Glomerular endothelial cell (primary cell): ENCODE measurements around the gene IRAK1BP1. TPM values are rescaled to one million over a fixed set of nuclear protein-coding genes. Genes with fewer than 3 reads are reported as not detected.
"Not testable (repeated sequence)": the region's sequence is repeated elsewhere in the genome, so short reads cannot be mapped to it uniquely, and the experiment has no call there.

Source experiments
- DNase-seq: peaks from one replicate; pipeline ENCODE4 v3.0.0-alpha.2; 2011; ENCODE audit warnings: low read depth, low spot score; ENCODE audit errors: extremely low read depth
- total RNA-seq: library from RNA; depleted of rRNA; stranded (reverse); fragments of >200 nt; gene quantifications from 2 replicates; pipeline ENCODE4 v1.2.3, GENCODE V29; 2015

IRAK1BP1 gene, protein sequence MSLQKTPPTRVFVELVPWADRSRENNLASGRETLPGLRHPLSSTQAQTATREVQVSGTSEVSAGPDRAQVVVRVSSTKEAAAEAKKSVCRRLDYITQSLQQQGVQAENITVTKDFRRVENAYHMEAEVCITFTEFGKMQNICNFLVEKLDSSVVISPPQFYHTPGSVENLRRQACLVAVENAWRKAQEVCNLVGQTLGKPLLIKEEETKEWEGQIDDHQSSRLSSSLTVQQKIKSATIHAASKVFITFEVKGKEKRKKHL
- total RNA-seq, result 2.0 and 2.5 TPM in 2 replicates

DNA sequence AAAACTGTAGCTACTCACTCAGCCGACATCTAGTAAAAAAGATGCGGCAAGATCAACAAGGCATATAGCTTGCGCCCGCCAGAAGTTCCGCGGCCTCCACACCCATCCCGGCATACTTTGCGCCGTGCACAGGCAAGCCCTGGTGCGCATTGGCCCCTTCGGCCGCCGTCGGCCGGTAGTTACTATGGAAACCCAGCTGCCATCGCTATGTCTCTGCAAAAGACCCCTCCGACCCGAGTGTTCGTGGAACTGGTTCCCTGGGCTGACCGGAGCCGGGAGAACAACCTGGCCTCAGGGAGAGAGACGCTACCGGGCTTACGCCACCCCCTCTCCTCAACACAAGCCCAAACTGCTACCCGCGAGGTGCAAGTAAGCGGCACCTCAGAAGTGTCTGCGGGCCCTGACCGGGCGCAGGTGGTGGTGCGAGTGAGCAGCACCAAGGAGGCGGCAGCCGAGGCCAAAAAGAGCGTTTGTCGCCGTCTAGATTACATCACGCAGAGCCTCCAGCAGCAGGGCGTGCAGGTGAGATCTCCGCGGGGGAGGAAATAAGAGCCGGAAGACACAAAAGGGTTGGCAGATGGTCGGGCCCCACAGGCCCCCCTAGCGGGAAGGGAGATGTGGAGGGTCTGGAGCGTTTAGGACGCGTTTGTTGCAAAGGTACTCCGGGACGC lies at the start of gene IRAK1BP1:
TSS of gene IRAK1BP1 (plus strand) at position 182 of the 671 bp plus-strand sequence. CDS start at position 208, 26 bp downstream.
- peak; percentile 22 for DNase-seq

DNA sequence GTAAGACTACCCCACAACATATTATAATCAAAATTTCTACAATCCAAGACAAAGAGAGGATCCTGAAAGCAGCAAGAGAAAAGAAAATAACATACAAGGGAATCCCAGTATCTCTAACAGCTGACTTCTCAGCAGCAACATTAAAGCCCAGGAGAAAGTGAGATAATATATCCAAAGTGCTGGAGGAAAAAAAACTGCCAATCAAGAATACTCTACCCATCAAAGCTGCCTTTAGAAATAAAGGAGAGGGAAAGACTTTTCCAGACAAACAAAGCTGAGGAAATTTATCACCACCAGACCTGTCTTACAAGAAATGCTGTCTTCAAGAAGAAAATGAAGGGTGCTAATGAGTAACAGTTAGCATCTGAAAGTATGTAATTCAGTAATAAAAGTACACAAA lies 43.3 kb upstream of the IRAK1BP1 start:
- no peak for DNase-seq

DNA sequence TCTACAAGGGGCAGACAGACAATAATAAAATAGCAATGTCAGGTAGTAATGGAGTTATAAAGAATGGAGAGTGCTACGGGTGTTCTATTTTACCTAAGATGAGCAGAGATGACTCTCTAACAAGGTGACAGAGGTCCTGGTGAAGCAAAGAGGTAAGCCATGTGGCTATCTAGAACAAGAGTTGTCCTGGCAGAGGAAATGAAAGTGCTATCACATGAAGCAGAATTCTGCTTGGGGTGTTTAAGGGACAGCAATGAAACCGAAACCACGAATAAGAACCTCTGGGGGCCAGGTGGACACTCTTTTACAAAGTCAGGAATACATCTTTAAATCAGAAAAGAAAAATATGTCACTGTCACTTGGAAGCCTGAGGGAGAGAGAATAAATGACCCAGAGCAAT lies 37.9 kb upstream of the IRAK1BP1 start:
- DNase-seq, result no peak

DNA sequence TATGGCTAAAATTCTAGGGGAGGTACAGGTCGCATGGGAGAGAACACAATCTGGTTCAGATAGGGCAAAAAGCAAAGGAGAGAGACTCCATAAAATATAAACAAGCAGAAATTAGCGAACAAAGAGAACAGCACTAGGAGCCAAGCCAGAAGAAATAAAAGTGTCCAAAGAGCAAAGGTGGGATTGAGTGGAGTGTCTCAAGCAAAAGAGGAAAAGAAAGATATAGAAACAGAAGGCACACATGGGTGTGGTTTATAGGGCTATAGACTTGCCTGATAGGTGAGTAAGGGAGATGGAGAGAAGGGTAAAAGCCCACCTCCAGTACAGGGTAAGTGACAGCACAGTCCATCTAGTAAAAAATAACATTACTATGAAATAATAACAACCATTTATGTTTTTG lies 36.5 kb upstream of the IRAK1BP1 start:
- no peak for DNase-seq

DNA sequence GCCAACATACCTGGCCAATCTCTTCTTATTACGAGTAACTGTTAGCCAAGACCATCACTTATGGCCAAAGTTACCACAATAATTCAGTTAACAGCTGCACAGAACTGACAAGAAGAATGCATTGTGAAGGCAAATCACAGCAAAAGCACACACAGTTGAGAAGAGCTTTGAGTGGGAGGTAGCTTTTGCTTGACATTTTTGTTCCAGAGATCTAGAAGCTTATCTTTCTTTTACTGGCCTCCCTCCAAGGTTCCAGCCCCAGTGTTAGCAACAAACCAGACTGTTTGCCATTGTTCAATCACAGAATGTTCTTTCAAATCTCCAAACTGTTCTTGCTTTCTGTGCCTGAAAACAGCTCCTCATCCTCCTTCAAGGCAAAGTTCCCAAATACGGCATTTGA lies 35.9 kb upstream of the IRAK1BP1 start:
- no peak for DNase-seq

DNA sequence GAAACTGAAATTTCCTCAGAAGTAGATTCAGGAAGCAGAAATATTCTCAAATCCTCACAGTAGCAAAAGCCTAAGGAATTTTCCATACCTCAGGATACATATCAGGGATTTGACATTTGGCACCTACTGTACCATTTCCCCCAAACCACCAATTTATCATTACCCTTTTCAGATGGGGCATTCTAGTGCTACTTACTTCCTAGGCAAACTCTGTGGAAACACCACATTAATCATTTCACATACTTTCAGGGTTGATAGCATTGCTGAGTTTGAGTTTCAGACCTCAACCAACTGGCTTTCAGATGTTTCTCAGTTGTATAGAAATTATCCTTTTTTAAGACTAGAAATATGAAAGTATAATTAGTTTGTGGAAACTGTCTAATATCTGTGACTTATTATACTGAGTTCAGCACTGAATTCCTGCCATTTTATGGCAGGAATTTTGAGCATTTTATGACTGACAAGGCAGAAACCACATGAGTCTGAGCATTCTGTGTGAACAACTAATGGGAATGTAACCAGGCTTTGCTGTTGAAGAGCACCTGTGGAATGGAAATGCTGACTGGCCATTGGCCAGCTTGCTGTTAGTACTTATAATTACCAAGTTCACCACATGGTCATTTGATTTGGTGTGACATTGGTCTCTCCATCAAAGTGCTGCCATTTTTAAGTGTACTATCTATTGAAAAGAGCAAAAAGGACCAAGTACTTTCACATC lies 35.1 kb upstream of the IRAK1BP1 start:
- no peak for DNase-seq

DNA sequence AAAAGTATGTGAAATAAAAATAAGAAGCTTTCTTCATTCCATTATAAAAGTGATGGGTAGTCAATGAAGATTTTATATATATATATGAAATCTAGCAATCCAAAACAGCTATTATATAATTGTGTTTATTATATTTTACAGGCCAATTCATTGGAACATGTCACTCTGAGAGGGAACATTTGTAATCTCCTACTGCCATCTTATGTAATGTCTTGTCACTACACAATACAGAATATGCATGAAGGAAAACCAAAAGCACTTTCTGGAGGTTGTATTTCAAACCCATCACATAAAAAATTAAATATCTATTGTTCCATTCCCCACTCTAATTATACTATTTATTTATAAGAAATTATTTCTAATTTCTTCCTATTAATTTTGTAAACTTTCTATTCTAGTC lies 31.5 kb upstream of the IRAK1BP1 start:
- no peak for DNase-seq

DNA sequence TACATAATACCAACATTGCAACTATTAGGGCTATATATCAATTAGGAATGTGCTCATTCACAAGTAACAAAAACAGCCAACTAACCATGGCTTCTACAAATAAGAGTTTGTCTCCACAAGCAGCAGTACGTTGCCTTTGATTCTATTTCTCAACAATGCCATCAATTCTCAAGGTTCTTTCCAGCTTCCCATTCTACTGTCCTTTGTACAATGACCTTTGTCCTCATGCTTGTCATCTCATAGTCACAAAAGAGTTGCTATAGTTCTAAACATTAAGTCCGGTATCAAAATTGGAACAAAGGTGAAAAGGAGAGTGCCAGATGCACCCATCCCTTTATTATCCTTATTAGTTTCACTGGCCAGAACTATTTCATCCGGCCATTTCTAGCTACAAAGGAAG lies 30.8 kb upstream of the IRAK1BP1 start:
- DNase-seq, result no peak

DNA sequence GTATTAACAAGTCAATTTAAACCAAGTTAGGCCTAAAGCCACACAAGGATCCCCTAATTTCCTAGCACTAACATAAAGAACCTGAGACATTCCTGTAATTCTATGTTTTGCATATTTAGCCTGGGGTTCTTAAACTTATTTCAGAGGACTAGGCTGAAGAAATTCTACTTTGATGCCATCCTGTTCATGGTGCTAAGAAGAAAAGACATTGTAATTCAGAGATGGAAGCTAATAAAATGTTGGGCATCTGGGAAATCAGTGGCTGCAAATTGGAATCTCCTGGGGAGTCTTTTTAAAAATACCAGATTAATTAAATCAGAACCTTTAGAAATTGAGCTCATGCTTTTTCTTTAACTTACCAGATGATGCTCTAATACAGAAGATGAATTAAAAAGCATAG lies 26.2 kb upstream of the IRAK1BP1 start:
- no peak for DNase-seq

DNA sequence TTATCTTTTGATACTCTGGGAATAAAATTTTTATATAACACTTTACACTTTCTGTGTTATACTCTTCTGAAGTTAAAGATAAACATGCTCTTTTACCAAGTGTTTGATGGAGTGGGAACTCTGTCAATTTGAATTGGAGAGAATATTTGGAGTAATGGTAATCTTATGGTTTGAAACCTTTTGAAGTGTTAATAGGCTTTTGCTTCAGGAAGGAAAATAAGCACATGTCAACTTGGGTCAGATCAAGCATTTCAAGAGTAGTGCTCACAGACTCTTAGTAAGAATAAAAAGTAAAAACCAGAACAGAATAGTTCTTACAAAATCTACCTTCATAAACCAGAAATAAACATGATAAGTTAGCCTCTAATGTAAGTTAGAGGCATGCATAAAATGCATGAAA lies 24.4 kb upstream of the IRAK1BP1 start:
- no peak for DNase-seq

DNA sequence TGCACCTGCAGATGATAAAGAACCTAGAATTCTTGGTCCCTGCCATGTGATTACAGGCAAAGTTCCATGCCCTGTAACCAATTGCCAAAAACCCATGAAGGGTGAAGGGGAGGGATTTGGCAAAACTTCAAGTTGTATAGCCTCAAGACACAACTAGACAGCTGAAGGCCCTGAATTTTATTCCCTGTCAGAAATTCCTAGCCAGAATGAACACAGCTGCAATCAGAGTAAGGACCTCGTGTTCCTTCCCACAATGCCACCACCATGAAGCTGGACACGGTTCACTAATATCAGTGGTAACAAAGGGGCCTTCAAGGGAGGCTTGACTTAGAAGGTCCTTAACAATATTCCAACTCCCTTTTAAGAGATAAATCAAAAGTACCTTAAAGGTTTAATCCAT lies 22.5 kb upstream of the IRAK1BP1 start:
- DNase-seq, result no peak

DNA sequence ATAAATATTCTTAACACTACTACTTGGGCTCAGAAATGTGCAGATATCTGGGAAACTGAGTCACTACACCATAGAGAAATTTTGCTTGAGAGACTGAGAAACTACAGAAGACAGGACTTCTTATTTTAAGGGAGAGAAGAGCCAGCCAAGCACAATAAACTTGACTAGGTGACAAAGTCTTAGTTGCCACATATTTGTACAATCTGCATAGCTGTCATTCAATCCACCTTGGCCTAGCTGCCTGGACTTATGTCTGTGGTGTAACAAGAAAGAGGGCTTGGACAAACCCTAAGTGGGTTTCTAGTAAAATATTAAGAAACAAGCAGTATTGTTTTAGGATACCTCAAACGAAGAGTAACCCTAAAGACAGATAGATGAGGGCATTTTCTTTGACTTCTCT lies 21.8 kb upstream of the IRAK1BP1 start:
- no peak for DNase-seq

DNA sequence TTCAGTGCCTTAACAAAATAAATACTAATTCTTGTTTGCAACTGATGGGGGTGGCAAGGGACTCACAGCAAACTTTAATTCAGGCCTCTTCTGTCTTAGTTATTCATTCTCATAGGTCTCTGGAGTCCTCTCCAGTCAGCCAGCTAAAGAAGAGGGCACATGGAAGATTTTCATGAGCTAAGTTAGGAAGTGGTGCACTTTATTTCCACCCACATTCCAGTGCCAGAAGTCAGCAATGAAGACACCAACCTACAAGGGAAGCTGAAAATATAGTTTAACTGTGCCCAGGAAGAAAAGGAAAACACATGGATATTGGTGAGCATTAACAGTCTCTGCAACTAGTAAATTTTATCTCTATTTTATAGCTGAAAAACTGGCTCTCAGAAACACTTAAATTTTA lies 16.7 kb upstream of the IRAK1BP1 start:
- DNase-seq, result no peak

DNA sequence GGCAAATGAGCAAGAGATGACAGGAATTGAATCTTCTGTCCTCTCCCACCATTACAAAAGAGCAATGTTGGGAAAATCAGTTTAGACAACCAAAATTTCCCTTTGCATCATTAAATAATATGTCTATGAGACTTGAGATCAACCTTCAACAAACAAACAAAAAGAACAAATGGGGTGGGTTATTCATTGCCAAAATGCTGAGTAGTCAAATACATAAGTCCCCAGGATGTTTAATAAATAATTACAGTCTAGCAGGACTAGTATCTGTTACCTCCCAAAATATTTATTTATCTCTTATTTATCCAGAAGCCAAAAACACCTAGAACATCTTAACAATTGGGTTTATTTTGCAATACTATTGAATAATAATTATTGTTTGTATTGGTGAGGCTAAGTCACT lies 16.2 kb upstream of the IRAK1BP1 start:
- DNase-seq, result no peak

DNA sequence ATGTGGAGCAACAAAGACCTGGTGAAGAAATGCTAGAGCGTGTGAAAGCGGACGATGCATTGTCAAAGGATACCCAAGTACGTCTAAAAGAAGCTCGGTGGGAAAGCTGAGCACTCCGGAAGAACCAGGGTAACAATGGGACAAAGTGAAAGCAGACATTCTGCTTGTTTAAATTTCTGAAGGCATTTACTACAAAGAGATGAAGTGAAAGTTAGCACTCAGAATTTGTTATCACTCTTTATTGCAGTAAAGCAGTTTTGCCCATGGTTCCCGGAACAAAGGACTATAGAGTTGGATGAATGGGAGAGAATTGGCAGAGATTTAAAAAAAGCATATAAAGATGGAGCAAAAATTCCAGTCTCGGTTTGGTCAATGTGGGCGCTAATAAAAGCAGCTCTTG lies 12.8 kb upstream of the IRAK1BP1 start:
- no peak for DNase-seq

DNA sequence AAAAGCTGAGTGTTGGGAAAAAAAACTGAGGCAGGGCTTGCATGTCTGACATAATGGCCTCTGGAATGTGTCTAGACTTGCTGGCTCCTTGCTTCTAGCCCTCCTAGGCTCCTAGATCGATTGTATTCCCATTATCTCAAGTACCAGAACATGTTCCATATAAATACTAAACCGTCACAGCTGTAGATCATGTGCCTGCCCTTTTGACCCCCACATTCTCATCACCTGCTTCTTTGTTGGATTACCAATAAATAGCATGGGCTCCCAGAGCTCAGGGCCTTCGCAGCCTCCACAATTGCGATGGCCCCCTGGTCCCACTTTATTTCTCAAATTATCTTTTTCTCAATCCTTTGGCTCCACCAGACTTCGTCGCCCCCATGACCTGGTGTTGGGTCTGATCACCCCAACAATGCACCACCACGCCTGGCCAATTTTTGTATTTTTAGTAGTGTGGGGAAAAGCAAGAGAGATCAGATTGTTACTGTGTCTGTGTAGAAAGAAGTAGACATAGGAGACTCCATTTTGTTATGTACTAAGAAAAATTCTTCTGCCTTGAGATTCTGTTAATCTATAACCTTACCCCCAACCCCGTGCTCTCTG lies 8.9 kb upstream of the IRAK1BP1 start:
- DNase-seq, result not testable (repeated sequence)

DNA sequence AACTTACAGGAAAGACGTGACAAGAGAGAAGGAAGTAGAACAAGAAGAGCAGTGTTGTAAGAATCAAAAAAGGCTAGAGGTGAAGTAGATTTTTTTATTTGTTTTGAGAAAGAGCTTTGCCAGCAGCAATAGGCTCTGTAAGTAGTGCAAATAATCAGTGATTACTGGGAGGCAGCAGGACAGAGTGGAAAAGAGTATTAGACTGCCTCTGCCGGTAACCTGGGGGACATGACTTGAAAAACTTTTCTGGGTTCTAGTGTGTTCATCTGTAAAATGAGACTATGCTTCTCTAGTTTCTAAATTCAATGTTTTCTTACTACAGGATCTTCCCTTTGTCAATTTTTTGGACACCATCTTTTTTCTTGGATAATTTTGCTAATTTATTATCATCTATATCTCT lies 5.8 kb upstream of the IRAK1BP1 start:
- DNase-seq, result no peak

DNA sequence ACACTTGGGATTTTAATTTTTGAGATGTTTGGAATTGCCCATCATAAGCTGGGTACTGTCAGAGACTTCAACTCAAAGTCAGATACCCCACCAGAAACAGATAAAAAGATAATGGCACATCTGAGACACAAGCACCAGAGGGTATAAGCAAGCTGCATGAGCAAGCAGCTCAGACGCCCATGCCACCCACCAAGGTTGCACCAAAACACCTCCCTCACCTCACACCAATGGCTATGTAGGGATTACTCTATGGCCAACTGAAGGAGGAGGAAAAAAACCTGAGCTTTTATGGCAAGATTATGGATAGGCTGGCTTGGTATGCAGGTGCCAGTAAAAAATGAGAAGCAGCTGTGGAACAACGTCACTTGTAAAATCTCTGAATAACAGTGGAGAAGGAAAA lies 3.8 kb upstream of the IRAK1BP1 start:
- DNase-seq, result no peak

DNA sequence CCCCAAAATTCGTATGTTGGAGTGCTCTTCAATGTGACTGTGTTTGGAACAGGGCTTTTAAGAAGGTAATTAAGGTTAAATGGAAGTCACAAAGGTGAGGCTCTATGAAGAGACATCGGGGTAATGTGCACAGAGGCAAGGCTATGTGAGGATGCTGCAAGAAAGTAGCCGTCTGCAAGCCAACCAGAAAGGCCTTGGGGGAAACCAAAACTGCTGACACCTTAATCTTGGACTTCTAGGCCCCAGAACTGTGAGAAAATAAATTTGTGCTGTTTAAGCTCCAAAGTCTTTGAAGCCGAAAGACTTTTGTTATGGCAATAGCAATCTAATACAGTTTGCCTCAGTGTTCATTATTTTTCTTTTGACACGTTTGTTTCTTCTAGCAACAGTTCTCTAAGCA lies 2.4 kb upstream of the IRAK1BP1 start:
- no peak for DNase-seq

DNA sequence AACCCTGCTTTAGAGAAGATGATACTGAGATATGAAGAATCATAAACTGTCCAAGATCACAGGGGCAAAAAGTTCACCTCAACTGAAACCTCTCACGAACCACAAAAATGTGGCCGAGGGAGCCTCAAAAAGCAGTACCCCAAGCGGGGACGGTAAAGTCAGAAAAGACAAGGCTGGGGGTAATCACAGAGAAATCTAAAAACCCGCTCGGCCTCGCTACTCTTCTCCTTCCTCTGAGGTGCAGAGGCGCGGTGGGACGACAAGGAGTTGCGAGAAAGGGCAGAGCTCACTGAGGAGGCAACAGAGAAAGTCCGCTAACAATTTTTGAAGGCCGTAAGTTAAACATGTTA lies 356 bp upstream of the IRAK1BP1 start:
- peak; percentile 16 for DNase-seq

DNA sequence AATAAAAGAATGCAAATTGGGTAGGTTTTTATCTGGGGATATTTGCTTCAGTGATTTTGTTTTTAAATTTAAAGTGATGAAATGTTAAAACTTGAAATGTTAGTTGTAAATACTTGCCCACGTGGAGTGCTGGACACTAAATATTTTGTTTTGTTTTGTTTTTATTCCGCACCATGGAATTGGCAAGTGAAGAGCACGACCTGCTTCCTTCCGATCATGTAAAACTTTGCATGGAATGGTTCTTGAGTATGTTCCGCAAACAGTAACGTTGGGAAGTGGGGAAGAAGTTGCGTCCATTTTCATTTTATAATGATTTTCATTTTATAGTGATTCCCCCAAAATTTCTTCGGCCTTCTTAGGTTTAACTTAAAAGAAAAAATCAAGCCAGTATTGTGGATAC lies 765 bp downstream of the IRAK1BP1 start:
- no peak for DNase-seq

DNA sequence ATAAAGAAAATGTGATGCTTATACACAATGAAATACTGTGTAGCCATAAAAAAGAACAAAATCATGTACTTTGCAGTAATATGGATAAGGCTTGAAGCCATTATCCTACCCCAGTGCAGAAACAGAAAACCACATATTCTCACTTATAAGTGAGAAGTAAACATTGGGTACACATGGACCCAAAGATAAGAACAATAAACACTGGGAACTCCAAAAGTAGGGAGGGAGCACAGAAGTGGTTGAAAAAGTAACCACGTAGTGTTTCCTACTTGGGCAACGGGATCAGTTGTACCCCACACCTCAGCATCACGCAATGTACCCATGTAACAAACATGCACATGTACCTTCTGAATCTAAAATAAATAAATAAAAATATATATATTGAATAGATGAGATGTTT lies 8.2 kb downstream of the IRAK1BP1 start:
- no peak for DNase-seq
